ENCODE data around the gene PKP4.

DNA sequence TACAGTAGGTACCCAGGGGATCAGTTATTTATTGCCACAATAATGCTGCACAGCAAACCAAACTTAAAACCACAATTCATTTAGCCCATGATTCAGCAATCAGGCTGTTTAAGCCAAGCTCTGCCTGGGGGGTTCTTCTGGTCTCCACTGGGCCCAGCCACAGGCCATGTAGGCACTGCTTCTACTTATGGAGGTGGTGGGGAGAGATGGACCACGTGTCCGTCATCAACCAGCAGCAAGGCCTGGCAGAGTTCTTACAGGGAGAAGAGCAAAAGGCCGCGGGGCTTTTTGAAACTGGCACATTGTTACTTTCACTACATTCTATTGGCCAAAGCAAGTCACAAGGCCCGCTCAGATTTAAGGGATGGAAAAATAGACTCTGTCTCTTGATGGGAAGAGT, 262.1 kb downstream of the PKP4 start:
- TF ChIP-seq CTCF (conservative IDR thresholded peaks at IDR 0.05; ENCODE audit: low read depth, low read length) (no peak), EZH2 (IDR thresholded peaks at IDR 0.05; ENCODE audit: low read length, unreplicated experiment) (no peak), EZH2phosphoT487 (IDR thresholded peaks at IDR 0.05; ENCODE audit: borderline replicate concordance, low read length) (no peak)
